ENCODE data around the gene EIF4G2.

DNA sequence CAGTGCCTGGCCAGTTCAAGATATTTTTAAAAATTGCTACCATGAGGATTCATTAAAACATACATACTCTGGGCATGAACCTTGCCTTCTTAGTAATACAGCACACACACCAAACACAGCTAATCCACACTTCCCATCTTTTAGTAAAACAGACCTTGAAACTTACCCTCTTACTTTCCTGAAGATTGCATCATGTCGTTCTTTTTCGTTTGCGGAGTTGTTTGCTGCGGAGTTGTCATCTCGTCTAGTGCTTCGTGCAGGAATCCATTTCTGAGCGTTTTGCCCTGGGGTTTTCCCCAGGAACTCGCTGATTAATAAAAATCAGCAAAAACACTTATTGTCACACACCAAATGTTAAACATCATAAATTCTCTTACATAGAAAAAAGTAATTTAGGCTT lies 3.0 kb downstream of the EIF4G2 start:
- TF ChIP-seq YY1 (IDR thresholded peaks at IDR 0.05; ENCODE audit: insufficient read depth, insufficient read length) = no peak
- no peak for TF ChIP-seq ZNF274 (IDR thresholded peaks at IDR 0.05; ENCODE audit: low read depth, low read length)
- TF ChIP-seq SUZ12 (IDR thresholded peaks at IDR 0.05; ENCODE audit: extremely low read depth, insufficient read depth, insufficient read length) = no peak
